GM21529 (cell line): ENCODE data around the gene S100A3.
"Not testable (repeated sequence)": the region's sequence is repeated elsewhere in the genome, so short reads cannot be mapped to it uniquely, and the experiment has no call there.

Source experiments
- ATAC-seq: cut with Tn5 transposase; IDR thresholded peaks from one replicate; pipeline ENCODE4 v1.9.1; 2021; ENCODE audit not compliant: unreplicated experiment

Gene S100A3, protein sequence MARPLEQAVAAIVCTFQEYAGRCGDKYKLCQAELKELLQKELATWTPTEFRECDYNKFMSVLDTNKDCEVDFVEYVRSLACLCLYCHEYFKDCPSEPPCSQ

DNA sequence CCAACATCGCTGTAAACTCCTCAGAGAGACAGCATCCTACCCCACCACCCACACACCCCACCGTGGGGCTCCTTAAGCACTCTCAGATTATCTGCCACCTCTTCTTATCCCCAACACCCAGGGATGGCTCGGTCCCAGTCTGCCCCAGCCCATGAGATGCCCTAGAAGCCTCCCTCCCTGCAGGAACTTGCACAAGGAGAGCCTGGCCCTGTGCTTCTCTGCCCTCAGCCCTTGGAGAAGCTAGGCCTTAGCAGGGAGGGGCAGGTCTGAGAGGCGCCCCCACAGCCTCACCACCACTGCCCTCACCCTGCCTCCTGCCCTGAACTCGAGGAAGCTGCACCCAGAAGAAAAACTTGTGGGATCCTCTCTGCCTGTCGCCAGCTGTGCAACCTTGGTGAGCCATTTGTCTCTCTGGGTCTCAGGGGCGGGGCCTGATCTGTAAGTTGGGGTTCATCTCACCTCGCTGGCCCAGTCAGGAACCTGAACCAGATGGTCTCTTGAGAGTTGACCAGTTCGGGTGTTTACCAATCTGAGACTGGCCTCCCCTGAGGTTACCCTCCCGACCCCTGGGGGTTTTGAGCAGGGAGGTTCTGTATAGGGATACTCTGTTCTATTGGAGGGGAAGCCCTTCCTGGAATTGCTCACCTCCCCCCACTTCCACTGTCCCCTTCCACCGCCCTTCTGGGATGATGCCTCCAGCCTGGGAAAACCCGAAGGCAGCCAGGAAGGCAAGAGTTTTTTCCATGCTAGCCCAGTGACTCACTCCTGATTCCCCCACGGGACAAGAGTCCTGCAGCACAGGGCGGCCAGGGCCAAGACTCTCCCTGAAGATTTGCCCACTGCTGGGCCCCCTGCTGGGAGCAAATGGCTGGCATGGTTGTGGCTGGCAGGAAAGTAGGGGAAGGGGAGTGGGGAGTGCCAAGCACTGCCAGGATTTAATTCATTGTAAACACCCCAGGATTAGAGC is at the start of gene S100A3:
S100A3 (minus strand) TSS at position 537 of the 967 bp plus-strand sequence. CDS start 773 bp downstream, outside the sequence.
- no peak for ATAC-seq

DNA sequence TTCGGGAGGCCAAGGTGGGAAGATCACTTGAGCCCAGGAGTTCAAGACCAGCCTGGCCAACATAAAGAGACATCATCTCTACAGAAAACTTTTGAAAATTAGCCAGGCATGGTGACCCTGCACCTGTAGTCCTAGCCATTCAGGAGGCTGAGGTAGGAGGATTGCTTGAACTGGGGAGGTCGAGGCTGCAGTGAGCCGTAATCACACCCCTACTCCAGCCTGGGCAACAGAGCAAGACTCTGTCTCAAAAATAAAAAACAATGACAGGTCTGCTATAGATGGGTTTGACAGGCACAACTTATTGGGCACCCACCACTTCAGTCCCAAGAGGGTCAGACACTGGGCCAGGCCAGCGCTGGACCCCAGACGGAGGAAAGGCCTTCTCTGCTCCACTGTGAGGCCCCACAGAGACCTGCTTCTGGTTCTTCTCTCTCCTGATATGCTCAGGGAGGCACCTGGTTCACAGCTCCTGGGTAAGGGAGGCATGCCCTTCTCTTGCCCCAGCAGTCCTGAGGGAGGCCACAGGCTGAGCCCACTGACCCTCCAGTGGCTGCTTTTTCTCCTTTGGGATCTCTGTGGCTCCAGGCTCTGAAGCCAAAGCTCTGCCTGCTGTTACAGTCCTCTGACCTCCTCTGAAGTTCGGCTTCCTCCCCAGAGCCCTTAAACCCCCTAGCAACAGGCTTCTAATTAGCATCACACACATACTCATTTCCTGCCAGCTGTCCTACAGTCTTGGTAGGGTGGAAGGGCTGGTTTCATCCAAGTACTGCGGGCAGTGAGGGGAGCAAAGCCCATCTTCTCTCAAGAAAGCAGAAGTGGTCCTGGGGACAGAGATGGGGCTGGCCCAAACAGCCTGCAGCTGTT is 49.5 kb upstream of the S100A3 start:
- peak; percentile 98 for ATAC-seq

GRCh38 chr1:153597206-153597605 is 48.1 kb upstream of the S100A3 start:
- no peak for ATAC-seq

- no peak for ATAC-seq
Measured at GRCh38 chr1:153592748-153593147, 43.7 kb upstream of the S100A3 start.

GRCh38 chr1:153588482-153588881 is 39.4 kb upstream of the S100A3 start:
- ATAC-seq = no peak

DNA sequence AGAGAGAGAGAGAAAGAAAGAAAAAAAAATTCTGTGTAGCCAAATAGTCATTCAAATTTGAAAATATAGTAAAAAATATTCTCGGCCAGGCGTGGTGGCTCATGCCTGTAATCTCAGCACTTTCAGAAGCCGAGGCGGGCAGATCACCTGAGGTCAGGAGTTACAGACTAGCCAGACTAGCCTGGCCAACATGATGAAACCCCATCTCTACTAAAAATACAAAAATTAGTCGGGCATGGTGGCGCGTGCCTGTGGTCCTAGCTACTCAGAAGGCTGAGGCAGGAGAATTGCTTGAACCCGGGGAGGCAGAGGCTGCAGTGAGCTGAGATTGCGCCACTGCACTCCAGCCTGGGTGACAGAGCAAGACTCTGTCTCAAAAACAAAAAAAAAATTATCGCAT is 39.0 kb upstream of the S100A3 start:
- ATAC-seq = not testable (repeated sequence)

DNA sequence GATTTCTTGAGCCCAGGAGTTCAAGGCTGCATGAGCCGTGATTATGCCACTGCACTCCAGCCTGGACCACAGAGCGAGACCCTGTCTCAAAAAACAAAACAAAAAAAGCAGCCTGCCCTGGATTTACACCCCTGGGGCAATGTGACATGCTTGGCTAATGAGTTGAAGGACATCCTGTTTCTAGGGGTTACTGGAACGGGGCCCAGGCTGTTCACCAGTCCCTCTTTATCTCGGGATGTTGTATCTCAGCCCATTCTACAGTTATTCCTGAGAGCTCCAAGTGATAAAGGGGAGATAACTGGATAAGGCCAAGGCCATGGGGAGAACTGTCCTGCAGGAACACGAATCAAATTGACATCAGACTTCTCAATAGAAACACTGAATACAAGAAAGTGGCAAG is 38.3 kb upstream of the S100A3 start:
- no peak for ATAC-seq

- no peak for ATAC-seq
Measured at GRCh38 chr1:153586347-153586746, 37.3 kb upstream of the S100A3 start.

DNA sequence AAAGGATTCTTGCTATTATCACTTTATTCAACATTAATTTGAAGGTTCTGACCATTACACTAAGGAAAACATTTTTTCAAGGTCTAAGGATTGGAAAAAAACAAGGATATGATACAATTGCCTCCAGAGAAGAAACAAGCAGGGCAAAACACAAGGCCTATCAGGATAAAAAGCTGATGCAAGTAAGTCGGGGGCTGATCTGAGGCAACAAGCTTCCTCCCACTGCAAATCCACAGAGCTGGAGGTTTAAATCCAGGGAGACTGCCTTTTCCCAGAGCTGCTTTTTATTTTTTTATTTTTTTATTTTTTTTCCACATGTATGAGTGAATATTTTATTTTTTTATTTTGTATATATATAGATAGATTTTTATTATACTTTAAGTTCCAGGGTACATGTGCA is 35.9 kb upstream of the S100A3 start:
- ATAC-seq = no peak

DNA sequence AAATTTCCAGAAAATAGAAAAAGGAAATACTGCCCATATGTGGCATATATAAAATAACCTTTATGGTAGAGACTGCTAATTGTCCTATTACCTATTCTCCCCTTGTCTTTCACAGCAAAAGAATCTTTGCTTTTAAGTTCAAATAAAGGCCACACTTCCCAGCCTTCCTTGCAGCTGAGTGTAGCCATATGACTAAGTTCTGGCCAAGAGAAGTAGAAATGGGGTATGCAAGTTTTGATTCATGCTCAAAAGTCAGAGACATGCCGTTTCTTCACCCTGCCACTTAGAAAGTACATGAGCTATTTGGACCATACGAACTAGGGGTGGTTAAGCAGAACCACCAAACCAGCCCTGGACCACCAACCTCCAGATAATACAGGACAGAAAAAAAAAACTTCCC is 34.9 kb upstream of the S100A3 start:
- ATAC-seq = no peak

DNA sequence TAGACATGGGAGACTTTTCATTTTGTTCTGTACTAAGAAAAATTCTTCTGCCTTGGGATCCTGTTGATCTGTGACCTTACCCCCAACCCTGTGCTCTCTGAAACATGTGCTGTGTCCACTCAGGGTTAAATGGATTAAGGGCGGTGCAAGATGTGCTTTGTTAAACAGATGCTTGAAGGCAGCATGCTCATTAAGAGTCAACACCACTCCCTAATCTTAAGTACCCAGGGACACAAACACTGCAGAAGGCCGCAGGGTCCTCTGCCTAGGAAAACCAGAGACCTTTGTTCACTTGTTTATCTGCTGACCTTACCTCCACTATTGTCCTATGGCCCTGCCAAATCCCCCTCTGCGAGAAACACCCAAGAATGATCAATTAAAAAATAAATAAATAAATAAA is 34.5 kb upstream of the S100A3 start:
- not testable (repeated sequence) for ATAC-seq

DNA sequence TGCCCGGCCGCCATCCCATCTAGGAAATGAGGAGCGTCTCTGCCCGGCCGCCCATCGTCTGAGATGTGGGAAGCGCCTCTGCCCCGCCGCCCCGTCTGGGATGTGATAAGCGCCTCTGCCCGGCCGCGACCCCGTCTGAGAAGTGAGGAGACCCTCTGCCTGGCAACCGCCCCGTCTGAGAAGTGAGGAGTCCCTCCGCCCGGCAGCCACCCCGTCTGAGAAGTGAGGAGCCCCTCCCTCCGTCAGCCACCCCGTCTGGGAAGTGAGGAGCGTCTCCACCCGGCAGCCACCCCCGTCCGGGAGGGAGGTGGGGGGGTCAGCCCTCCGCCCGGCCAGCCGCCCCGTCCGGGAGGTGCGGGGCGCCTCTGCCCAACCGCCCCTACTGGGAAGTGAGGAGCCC is 33.8 kb upstream of the S100A3 start:
- ATAC-seq = not testable (repeated sequence)

DNA sequence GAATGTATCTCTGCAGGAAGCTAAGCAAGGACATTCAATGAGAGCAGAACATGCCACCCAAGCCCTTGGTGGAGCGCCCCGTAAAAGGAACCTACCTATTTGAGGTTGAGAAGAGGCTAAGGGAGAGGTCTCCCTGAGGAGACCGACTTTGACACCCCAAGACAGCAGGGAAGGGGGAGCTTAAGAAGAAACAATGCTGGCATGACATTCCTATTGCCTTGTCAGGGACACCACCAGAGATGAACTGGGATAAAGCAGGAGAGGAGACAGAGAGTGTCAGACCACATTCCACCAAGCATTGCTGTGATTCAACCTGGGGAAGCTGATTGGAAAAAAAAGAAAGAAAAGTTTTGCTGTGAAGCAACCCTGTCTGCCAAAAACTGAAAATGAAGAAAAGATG is 29.9 kb upstream of the S100A3 start:
- ATAC-seq = no peak

GRCh38 chr1:153578490-153578889 is 29.4 kb upstream of the S100A3 start:
- no peak for ATAC-seq

GRCh38 chr1:153577624-153578051 is 28.6 kb upstream of the S100A3 start:
- ATAC-seq = no peak

- ATAC-seq = no peak
Measured at GRCh38 chr1:153577138-153577537, 28.1 kb upstream of the S100A3 start.

GRCh38 chr1:153575497-153575896 is 26.4 kb upstream of the S100A3 start:
- not testable (repeated sequence) for ATAC-seq

GRCh38 chr1:153575081-153575491 is 26.0 kb upstream of the S100A3 start:
- ATAC-seq = not testable (repeated sequence)

DNA sequence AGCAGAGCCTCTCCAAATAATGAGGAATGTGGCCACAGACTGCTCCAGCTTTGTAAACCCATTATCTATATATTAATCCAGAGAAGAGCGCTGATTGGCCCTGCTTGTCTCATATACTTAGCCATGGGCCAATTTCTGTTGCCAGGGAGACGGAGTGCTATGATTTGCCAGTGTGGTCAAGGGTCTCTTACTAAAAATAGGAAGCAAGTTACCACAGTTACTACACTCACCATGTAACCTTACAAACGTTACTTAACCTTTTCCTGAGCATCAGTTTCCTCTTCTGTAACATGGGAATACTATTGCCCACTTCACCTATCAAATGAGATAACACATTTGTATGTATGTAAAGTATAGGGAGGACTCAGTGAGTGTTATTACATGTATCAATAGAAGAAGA is 24.3 kb upstream of the S100A3 start:
- ATAC-seq = no peak

DNA sequence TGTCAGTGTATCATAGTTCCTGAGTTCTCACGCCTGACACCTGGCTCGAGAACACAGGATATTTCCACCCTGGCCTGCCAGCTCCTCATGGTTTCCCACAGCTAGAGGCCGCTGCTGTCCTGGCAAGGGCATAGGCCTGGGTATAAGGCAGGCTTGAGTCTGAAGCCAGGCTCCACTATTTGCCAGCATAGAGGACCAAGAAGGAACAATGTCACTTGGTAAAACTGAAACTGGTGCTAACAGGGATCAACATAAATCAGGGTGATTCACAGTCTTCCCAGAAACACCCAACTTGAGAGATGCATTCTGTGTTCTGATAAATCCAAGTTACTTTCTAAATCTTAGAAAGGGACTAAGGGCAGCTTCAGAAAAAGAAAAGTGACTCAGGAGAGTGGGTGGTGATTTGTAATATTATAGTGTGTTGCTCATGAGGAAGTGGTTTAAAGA is 23.5 kb upstream of the S100A3 start:
- ATAC-seq = peak; percentile 80

DNA sequence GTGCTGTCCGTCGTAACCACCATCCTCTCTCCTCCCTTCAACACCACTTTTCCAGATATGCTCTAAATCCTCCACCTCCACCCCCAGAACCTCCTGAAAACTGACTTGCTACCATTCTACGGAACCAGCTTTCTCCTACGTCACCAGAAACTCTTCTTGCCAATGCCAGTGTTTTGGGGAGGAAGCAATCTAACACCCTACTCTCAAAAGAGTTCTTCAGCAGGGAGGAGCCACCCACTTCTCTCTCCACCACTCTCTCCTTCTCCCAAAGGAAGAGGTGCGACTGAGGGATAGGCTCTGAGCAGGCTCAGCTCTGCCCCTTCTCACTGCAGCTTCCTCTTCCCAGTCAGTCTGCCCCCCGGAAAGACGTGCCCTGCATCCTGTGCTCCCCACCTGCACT is 22.6 kb upstream of the S100A3 start:
- ATAC-seq = no peak
